Nephron progenitor cell (in vitro differentiated cells): ENCODE data around the gene URB1.
"Not testable (repeated sequence)": the region's sequence is repeated elsewhere in the genome, so short reads cannot be mapped to it uniquely, and the experiment has no call there.

Source experiments
- DNase-seq: peaks from one replicate; pipeline ENCODE4 v3.0.0; 2021
- H3K27ac Mint-ChIP-seq: 2 replicates; pipeline ENCODE4 v1.8.0; 2021; ENCODE audit warnings: mild to moderate bottlenecking, moderate library complexity, mixed read lengths
- H3K27me3 Mint-ChIP-seq: 2 replicates; pipeline ENCODE4 v1.8.0; 2021; ENCODE audit warnings: mild to moderate bottlenecking, low read depth, mixed read lengths; ENCODE audit not compliant: poor library complexity
- H3K36me3 Mint-ChIP-seq: 2 replicates; pipeline ENCODE4 v1.8.0; 2021; ENCODE audit warnings: low read depth, mixed read lengths
- H3K4me1 Mint-ChIP-seq: 2 replicates; pipeline ENCODE4 v1.8.0; 2021; ENCODE audit warnings: mixed read lengths
- H3K4me3 Mint-ChIP-seq: 2 replicates; pipeline ENCODE4 v1.8.0; 2021; ENCODE audit warnings: mild to moderate bottlenecking, moderate library complexity, mixed read lengths
- H3K9me3 Mint-ChIP-seq: 2 replicates; pipeline ENCODE4 v1.8.0; 2021; ENCODE audit warnings: mild to moderate bottlenecking, moderate library complexity, mixed read lengths
- TF ChIP-seq, protein P1 (sequence below): fragments of 200-600 bp; sonication (generic); IDR thresholded peaks from 2 replicates; pipeline ENCODE4 v1.5.0; 2021; ENCODE audit warnings: antibody characterized with exemption

The URB1 gene

DNA sequence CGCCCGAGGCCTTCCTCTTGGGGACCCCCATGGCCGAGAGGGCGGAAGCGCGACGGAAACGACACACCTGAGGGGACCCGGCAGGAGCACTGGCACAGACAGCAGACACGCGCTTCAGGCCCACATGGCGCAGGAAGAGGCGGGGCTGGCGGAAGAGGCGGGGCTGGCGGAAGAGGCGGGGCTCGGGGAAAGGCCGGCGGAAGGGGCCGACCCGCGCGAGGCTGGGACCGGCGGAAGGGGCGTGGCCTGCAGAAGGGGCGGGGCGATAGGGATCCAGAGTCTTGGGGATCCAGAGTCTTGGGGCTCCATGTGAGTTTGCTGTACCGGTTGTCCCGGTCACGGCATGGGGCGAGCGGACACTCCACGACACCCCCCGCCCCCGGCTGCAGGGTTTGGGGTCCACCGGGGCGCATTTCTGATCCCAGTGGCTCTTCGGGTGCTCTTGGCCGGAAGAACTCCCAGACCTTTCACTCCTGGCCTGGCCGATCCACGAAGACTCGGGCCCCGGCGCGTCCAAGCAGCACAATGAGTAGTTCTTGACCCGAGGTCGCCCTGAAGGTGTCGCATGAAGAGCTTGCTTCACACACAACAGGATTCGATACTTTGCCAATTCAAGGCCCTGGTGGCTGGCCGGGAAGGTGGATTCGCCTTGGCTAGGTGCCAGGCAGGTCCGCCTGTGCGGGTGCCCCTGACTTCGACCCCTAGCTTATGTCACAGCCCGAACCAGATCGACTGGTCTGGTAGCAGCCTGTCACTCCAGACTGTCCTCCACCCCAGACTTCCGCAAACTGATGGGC, at the start of gene URB1:
URB1 (minus strand) TSS at position 133 of the 797 bp plus-strand sequence; CDS start at position 31, 102 bp downstream.
- H3K4me1 Mint-ChIP-seq: peaks cover 11% of the 10 kb centered on the region
- DNase-seq: peak; percentile 84
- H3K27ac Mint-ChIP-seq: no peak within 1 kb of the TSS
- TF ChIP-seq, protein P1, sequence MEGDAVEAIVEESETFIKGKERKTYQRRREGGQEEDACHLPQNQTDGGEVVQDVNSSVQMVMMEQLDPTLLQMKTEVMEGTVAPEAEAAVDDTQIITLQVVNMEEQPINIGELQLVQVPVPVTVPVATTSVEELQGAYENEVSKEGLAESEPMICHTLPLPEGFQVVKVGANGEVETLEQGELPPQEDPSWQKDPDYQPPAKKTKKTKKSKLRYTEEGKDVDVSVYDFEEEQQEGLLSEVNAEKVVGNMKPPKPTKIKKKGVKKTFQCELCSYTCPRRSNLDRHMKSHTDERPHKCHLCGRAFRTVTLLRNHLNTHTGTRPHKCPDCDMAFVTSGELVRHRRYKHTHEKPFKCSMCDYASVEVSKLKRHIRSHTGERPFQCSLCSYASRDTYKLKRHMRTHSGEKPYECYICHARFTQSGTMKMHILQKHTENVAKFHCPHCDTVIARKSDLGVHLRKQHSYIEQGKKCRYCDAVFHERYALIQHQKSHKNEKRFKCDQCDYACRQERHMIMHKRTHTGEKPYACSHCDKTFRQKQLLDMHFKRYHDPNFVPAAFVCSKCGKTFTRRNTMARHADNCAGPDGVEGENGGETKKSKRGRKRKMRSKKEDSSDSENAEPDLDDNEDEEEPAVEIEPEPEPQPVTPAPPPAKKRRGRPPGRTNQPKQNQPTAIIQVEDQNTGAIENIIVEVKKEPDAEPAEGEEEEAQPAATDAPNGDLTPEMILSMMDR: no peak
- H3K9me3 Mint-ChIP-seq: peaks cover 41% of the 10 kb centered on the region
- peak within 1 kb of the TSS; percentile 92 for H3K4me3 Mint-ChIP-seq
- peaks cover 36% of the 10 kb centered on the region for H3K27me3 Mint-ChIP-seq
- H3K36me3 Mint-ChIP-seq: peaks cover 22% of the 10 kb centered on the region

GRCh38 chr21:32437729-32438128, 44.9 kb upstream of the URB1 start:
- DNase-seq: no peak
- Mint-ChIP-seq H3K4me3 (no peak overlapping the region), H3K4me1 (no peaks in the 10 kb centered on the region), H3K9me3 (no peaks in the 10 kb centered on the region), H3K27ac (no peak overlapping the region), H3K36me3 (no peaks in the 10 kb centered on the region), H3K27me3 (peaks cover 5% of the 10 kb centered on the region)
- TF ChIP-seq, protein P1: no peak

DNA sequence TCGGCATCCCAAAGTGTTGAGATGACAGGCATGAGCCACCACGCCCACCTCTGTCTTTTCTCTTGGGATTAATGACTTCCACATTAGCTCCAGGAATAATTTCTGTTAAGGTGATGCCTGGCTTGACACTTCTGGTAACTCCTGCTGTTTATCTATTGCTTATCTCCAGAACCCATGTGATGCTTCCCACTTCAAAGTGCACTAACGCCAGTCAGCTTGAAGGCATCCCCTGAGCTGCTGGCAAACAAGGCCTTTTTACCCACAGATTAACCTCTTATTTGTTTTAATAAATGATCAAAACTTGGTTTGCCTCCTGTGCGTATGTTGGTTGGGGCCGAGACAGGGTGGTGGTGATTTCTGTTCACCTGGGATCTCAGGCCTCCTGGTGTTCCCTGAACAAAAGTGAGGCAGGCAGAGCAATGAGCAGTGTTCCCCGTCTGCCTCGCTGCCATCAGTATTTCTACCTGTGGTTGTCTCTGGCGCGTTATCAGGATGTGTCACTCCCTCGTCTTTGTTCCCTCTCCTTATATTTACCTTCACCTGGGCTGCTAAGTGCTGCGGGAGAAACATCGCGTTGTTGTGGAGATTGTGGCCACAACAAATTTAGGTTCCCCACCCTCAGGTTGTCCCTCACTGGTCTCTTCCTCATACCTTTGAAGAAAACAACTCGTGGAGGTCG, 40.3 kb upstream of the URB1 start:
- Mint-ChIP-seq H3K27ac (peak overlapping the region; percentile 57), H3K9me3 (peaks cover 12% of the 10 kb centered on the region)
- DNase-seq, H3K4me3 Mint-ChIP-seq, H3K36me3 Mint-ChIP-seq, H3K4me1 Mint-ChIP-seq, H3K27me3 Mint-ChIP-seq: not testable (repeated sequence)

- Mint-ChIP-seq H3K4me1 (peaks cover 9% of the 10 kb centered on the region), H3K36me3 (peaks cover 2% of the 10 kb centered on the region), H3K9me3 (peaks cover 15% of the 10 kb centered on the region), H3K27ac (no peak overlapping the region), H3K4me3 (no peak overlapping the region), H3K27me3 (peaks cover 10% of the 10 kb centered on the region)
- no peak for DNase-seq
- TF ChIP-seq, protein P1: no peak
Observed at GRCh38 chr21:32427958-32428623, 35.3 kb upstream of the URB1 start.

DNA sequence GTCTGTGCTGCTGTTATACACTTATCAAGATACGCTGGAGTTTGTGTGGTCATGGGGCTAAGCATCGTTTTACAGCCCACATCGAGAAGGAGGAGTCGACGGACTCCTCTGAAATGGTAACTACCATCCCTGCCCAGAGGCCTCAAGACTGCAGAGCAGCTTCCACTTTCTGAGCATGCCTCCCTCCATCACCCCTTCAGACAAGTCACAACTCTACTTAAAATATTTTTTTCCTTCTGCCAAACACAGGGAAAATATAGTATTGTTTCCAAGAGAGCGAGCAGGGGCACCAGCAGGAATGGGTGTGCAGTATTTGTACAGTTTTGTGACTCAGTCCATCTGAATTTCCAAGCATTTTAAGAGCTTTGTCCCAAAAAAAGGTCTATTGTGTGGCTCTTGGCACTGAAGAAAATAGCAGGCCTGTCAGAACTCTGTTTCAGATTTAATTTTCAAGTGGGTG, 33.8 kb upstream of the URB1 start:
- no peak overlapping the region for H3K27ac Mint-ChIP-seq

More for the DNA sequence above, 33.8 kb upstream of the URB1 start:
- Mint-ChIP-seq H3K4me3 (no peak overlapping the region), H3K4me1 (peaks cover 9% of the 10 kb centered on the region), H3K27me3 (peaks cover 16% of the 10 kb centered on the region), H3K36me3 (peaks cover 4% of the 10 kb centered on the region), H3K9me3 (peaks cover 26% of the 10 kb centered on the region)
- TF ChIP-seq, protein P1: no peak
- DNase-seq: no peak
